Osteoblast (primary cell): ENCODE results near the gene KCNQ1. TPM values are rescaled to one million over a fixed set of nuclear protein-coding genes. Genes with fewer than 3 reads are reported as not detected.

Experiments used
- DNase-seq: peaks from one replicate; pipeline ENCODE4 v3.0.0; 2011; ENCODE audit warnings: low spot score, mixed read lengths; ENCODE audit not compliant: insufficient read length; ENCODE audit errors: missing footprints
- H2AFZ ChIP-seq: 2 replicates; pipeline ENCODE4 v1.6.0; 2011; ENCODE audit warnings: mild to moderate bottlenecking, low read length
- H3K27ac ChIP-seq: 2 replicates; pipeline ENCODE4 v1.5.1; 2011; ENCODE audit warnings: mild to moderate bottlenecking, low read depth, low read length, moderate library complexity
- H3K27me3 ChIP-seq: 2 replicates; pipeline ENCODE4 v1.6.0; 2012; ENCODE audit warnings: mild to moderate bottlenecking, control low read depth, inconsistent platforms, low read length, moderate library complexity; ENCODE audit not compliant: insufficient read depth
- H3K36me3 ChIP-seq: 2 replicates; pipeline ENCODE4 v1.5.1; 2011; ENCODE audit warnings: mild to moderate bottlenecking, low read length, control low read depth, moderate library complexity; ENCODE audit not compliant: insufficient read depth
- H3K4me1 ChIP-seq: 2 replicates; pipeline ENCODE4 v1.5.1; 2011; ENCODE audit warnings: mild to moderate bottlenecking, low read length, control low read depth, moderate library complexity; ENCODE audit not compliant: insufficient read depth
- H3K4me2 ChIP-seq: 2 replicates; pipeline ENCODE4 v1.6.0; 2011; ENCODE audit warnings: mild to moderate bottlenecking, low read length; ENCODE audit not compliant: insufficient read depth
- H3K4me3 ChIP-seq: fragments of 200-600 bp; sonication (generic); 3 replicates; pipeline ENCODE4 v1.5.1; 2012; ENCODE audit warnings: mild to moderate bottlenecking, low read length, inconsistent platforms; ENCODE audit not compliant: insufficient read depth
- H3K79me2 ChIP-seq: 2 replicates; pipeline ENCODE4 v1.6.0; 2012; ENCODE audit warnings: mild to moderate bottlenecking, low read length, control low read depth, inconsistent platforms; ENCODE audit not compliant: insufficient read depth
- H3K9me3 ChIP-seq: 2 replicates; pipeline ENCODE4 v1.5.1; 2011; ENCODE audit warnings: low read depth, low read length, control low read depth
- H4K20me1 ChIP-seq: 2 replicates; pipeline ENCODE4 v1.6.0; 2012; ENCODE audit warnings: mild to moderate bottlenecking, low read length, control low read depth; ENCODE audit not compliant: insufficient read depth
- CTCF ChIP-seq: IDR thresholded peaks from 2 replicates; pipeline ENCODE4 v1.5.1; 2011; ENCODE audit warnings: mild to moderate bottlenecking, low read depth, low read length, moderate library complexity; ENCODE audit errors: extremely low read depth
- total RNA-seq: library from RNA; depleted of rRNA; stranded (reverse); fragments of >200 nt; gene quantifications from 2 replicates; pipeline ENCODE4 v1.2.3, GENCODE V29; 2012

The KCNQ1 gene
- total RNA-seq, 1 donor: not detected

- Histone ChIP-seq H4K20me1 (no peaks in the 10 kb centered on the region), H3K79me2 (no peaks in the 10 kb centered on the region), H3K4me3 (no peak overlapping the region), H3K9me3 (no peaks in the 10 kb centered on the region), H3K27me3 (peaks cover 20% of the 10 kb centered on the region), H2AFZ (no peak overlapping the region), H3K27ac (no peak overlapping the region), H3K36me3 (no peaks in the 10 kb centered on the region), H3K4me1 (no peaks in the 10 kb centered on the region), H3K4me2 (no peak overlapping the region)
- no peak for TF ChIP-seq CTCF
- DNase-seq: no peak
Observed at GRCh38 chr11:2862395-2863275, 417.8 kb downstream of the KCNQ1 start.

- H3K36me3 ChIP-seq: no peaks in the 10 kb centered on the region
- no peak for TF ChIP-seq CTCF
- H4K20me1 ChIP-seq: no peaks in the 10 kb centered on the region
- peaks cover 24% of the 10 kb centered on the region for H3K27me3 ChIP-seq
- H3K27ac ChIP-seq: no peak overlapping the region
- H3K9me3 ChIP-seq: no peaks in the 10 kb centered on the region
- DNase-seq: no peak
- no peaks in the 10 kb centered on the region for H3K79me2 ChIP-seq
- no peak overlapping the region for H3K4me3 ChIP-seq
- H3K4me1 ChIP-seq: no peaks in the 10 kb centered on the region
- no peak overlapping the region for H3K4me2 ChIP-seq
- H2AFZ ChIP-seq: no peak overlapping the region
Observed at GRCh38 chr11:2863276-2863618, 418.4 kb downstream of the KCNQ1 start.

- H3K9me3 ChIP-seq: no peaks in the 10 kb centered on the region
- no peaks in the 10 kb centered on the region for H3K36me3 ChIP-seq
- H3K4me3 ChIP-seq: no peak overlapping the region
- TF ChIP-seq CTCF: no peak
- no peak overlapping the region for H3K4me2 ChIP-seq
- H3K27ac ChIP-seq: no peak overlapping the region
- no peak overlapping the region for H2AFZ ChIP-seq
- H4K20me1 ChIP-seq: no peaks in the 10 kb centered on the region
- no peaks in the 10 kb centered on the region for H3K4me1 ChIP-seq
- no peaks in the 10 kb centered on the region for H3K79me2 ChIP-seq
- no peak for DNase-seq
- peaks cover 29% of the 10 kb centered on the region for H3K27me3 ChIP-seq
Observed at GRCh38 chr11:2864901-2865300, 420.1 kb downstream of the KCNQ1 start.

- no peak for DNase-seq
- Histone ChIP-seq H3K36me3 (no peaks in the 10 kb centered on the region), H3K4me1 (no peaks in the 10 kb centered on the region), H3K27me3 (peaks cover 35% of the 10 kb centered on the region), H4K20me1 (no peaks in the 10 kb centered on the region), H3K27ac (no peak overlapping the region), H3K4me3 (no peak overlapping the region), H2AFZ (no peak overlapping the region), H3K4me2 (no peak overlapping the region), H3K9me3 (no peaks in the 10 kb centered on the region), H3K79me2 (no peaks in the 10 kb centered on the region)
- no peak for TF ChIP-seq CTCF
Observed at GRCh38 chr11:2865922-2866577, 421.2 kb downstream of the KCNQ1 start.
